ENCODE data around the gene GRIA2.
"Not testable (repeated sequence)": the region's sequence is repeated elsewhere in the genome, so short reads cannot be mapped to it uniquely, and the experiment has no call there.

The GRIA2 gene

DNA sequence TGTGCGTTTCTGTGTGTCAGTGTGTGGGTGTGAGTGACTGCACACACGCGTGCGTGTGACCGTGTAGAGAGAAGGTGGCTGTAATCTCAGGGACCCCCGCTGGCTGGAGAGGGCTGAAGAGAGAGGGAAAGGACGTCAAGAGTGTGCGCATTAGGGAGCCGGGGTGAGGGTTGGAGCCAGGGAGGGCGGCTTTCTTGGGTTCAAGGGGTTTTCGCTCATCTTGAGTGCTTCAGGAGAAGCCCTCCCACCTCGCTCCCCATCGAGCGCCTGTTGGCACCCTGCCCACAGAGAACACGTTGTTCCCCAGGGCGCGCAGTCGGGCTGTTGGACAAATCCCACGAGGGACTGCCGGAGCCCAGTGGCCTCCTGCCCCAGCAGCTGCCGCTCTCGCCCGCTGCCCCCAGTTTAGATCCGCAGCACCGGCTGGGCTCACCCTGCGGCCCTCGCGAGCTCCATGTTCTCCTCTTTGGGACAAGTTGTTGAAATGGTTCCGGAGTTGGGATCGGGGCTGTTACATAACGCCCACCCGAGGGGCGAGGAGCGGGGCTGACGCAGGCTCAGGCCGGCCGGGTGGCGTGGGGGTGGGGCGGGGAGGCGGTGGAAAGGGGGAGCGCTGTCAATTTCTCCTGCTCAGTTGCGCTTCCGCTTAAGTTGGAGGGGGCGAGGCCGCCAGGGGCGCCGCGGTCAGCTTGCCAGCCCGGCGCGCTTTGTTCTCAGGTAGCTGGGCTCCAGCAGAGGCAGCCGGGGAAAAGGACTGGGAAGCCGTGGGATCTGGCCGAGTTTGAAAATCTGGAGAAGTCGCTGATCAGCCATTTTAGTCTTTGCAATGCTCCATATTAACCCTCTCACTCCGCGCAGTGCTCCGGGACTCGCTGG, 1.6 kb downstream of the GRIA2 start:
- Histone ChIP-seq H3K36me3 (ENCODE audit: insufficient read depth, low read length) (no peaks in the 10 kb centered on the region), H3K4me3 (ENCODE audit: low read depth in 1 of 2, low read length in 2 of 2) (peak overlapping the region in 1 of 2 donors; percentile 20), H3K4me1 (ENCODE audit: insufficient read depth, low read length) (no peaks in the 10 kb centered on the region), H3K27me3 (ENCODE audit: control insufficient read depth in 1 of 2, insufficient read depth in 2 of 2, low read length in 2 of 2) (peaks cover 18 to 19% of the 10 kb centered on the region in 2 donors), H3K9ac (ENCODE audit: low read length) (no peak overlapping the region), H3K27ac (ENCODE audit: low read depth, low read length) (no peak overlapping the region), H3K9me3 (ENCODE audit: low read length) (no peaks in the 10 kb centered on the region)

DNA sequence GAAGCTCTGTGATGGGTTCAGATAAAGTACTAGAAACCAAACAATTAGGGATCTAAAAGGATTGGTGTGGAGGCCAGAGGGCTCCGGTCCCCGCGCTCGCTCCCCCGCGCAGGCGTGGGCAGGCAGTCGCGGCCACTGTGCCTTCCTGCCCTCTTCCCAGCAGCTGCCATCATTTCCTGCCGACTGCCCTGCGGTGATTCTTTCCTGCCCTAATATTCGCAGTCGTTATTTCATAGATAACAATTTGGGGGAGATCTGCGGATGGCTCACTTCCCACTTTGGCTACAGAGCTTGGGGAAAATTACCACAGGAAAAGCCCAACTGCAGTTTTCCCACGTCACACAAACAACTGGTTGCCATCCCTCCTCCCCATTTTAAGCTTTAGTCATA, 2.2 kb downstream of the GRIA2 start:
- Histone ChIP-seq H3K27me3 (ENCODE audit: control insufficient read depth in 1 of 2, insufficient read depth in 2 of 2, low read length in 2 of 2) (peaks cover 18 to 19% of the 10 kb centered on the region in 2 donors), H3K9me3 (ENCODE audit: low read length) (no peaks in the 10 kb centered on the region), H3K4me3 (ENCODE audit: low read depth in 1 of 2, low read length in 2 of 2) (peak overlapping the region in 1 of 2 donors; percentile 20), H3K27ac (ENCODE audit: low read depth, low read length) (no peak overlapping the region), H3K4me1 (ENCODE audit: insufficient read depth, low read length) (no peaks in the 10 kb centered on the region), H3K36me3 (ENCODE audit: insufficient read depth, low read length) (no peaks in the 10 kb centered on the region), H3K9ac (ENCODE audit: low read length) (no peak overlapping the region)

DNA sequence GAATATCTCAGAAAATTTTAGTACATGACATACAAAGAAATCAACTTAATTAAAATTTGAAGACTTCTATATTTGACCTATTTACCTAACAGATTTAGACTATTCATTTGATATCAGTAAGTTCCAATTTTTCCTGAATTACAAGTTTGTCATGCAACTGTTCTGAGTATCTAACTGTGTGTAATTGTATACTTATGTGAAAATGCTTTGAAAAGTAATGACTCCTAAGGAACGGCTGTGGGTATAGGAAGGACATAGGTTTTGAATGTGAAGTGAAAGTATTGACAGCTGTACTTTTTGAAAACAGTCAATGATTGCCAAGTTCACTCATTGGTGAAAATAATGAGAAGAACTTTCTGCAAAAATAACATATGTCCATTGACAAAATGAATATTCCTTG, 2.9 kb downstream of the GRIA2 start:
- Histone ChIP-seq H3K9ac (ENCODE audit: low read length) (no peak overlapping the region), H3K36me3 (ENCODE audit: insufficient read depth, low read length) (no peaks in the 10 kb centered on the region), H3K9me3 (ENCODE audit: low read length) (no peaks in the 10 kb centered on the region), H3K27me3 (ENCODE audit: control insufficient read depth in 1 of 2, insufficient read depth in 2 of 2, low read length in 2 of 2) (peaks cover 18 to 19% of the 10 kb centered on the region in 2 donors), H3K4me3 (ENCODE audit: low read depth in 1 of 2, low read length in 2 of 2) (no peak overlapping the region), H3K27ac (ENCODE audit: low read depth, low read length) (no peak overlapping the region), H3K4me1 (ENCODE audit: insufficient read depth, low read length) (no peaks in the 10 kb centered on the region)

DNA sequence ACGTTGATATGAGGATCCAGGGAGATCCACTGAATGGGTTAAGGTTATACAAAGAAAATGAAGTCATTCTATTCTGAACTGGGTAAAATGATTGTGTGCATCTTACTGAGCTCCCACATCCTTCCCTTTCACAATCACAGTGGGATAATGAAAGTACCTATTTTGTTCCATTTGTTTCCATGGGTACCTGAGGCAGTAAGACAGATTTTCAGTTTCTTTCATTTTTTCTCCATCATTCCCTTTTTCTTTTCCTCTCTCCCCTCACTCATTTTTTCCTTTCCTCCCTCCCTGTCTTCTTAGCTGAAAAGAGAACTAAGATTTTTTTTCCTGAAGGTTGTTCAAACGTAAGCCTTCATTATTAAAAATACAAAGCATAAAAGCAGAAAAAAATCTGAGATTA, 4.6 kb downstream of the GRIA2 start:
- H3K4me1 ChIP-seq (ENCODE audit: insufficient read depth, low read length), result no peaks in the 10 kb centered on the region
- no peaks in the 10 kb centered on the region for H3K36me3 ChIP-seq (ENCODE audit: insufficient read depth, low read length)
- no peaks in the 10 kb centered on the region for H3K9me3 ChIP-seq (ENCODE audit: low read length)
- no peak overlapping the region for H3K4me3 ChIP-seq (ENCODE audit: low read depth in 1 of 2, low read length in 2 of 2)
- H3K27ac ChIP-seq (ENCODE audit: low read depth, low read length), result no peak overlapping the region
- H3K9ac ChIP-seq (ENCODE audit: low read length), result no peak overlapping the region
- H3K27me3 ChIP-seq (ENCODE audit: control insufficient read depth in 1 of 2, insufficient read depth in 2 of 2, low read length in 2 of 2), result peaks cover 13 to 19% of the 10 kb centered on the region in 2 donors

DNA sequence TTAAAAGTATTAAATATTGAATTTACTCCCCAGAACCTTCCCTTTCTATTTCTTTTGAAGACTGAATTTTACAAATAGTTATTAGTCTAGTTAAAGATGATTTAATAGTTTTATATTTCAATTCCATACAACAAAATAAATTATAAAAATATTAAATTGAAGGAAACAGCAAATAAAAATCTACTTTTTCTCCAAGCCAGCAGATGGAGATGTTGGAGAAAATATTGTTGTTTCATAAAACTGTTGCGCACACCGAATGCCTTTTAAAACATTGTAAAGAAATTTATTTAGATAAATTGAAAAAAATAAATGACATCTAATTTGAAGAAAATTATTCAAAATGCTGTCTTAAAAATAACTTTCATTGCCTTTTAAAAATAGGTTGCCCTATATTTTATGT, 5.5 kb downstream of the GRIA2 start:
- peaks cover 7 to 19% of the 10 kb centered on the region in 2 donors for H3K27me3 ChIP-seq (ENCODE audit: control insufficient read depth in 1 of 2, insufficient read depth in 2 of 2, low read length in 2 of 2)
- H3K27ac ChIP-seq (ENCODE audit: low read depth, low read length), result no peak overlapping the region
- no peak overlapping the region for H3K4me3 ChIP-seq (ENCODE audit: low read depth in 1 of 2, low read length in 2 of 2)
- H3K4me1 ChIP-seq (ENCODE audit: insufficient read depth, low read length), result no peaks in the 10 kb centered on the region
- H3K9me3 ChIP-seq (ENCODE audit: low read length), result no peaks in the 10 kb centered on the region
- H3K36me3 ChIP-seq (ENCODE audit: insufficient read depth, low read length), result no peaks in the 10 kb centered on the region
- H3K9ac ChIP-seq (ENCODE audit: low read length), result no peak overlapping the region

DNA sequence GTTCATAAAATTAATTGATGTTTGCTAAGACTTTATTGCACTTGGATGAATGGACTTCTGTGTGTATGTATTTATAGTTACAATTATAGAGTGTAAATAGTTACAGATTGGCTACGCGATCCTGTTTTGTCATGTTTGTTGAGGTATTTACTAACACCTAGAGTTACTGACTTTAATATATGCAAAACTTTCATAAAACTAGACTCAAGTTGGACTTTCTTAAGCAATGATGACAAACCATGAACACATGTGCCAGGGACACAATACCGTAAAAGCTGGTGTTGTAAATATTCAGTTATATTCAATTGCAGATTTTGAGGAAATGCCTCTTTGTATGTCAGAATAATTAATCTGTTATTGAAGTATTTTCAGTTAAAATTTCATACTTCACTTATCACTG, 6.1 kb downstream of the GRIA2 start:
- H3K4me3 ChIP-seq (ENCODE audit: low read depth in 1 of 2, low read length in 2 of 2), result no peak overlapping the region
- H3K36me3 ChIP-seq (ENCODE audit: insufficient read depth, low read length), result no peaks in the 10 kb centered on the region
- no peaks in the 10 kb centered on the region for H3K9me3 ChIP-seq (ENCODE audit: low read length)
- H3K4me1 ChIP-seq (ENCODE audit: insufficient read depth, low read length), result no peaks in the 10 kb centered on the region
- H3K9ac ChIP-seq (ENCODE audit: low read length), result no peak overlapping the region
- peaks cover 1 to 14% of the 10 kb centered on the region in 2 donors for H3K27me3 ChIP-seq (ENCODE audit: control insufficient read depth in 1 of 2, insufficient read depth in 2 of 2, low read length in 2 of 2)
- H3K27ac ChIP-seq (ENCODE audit: low read depth, low read length), result no peak overlapping the region

DNA sequence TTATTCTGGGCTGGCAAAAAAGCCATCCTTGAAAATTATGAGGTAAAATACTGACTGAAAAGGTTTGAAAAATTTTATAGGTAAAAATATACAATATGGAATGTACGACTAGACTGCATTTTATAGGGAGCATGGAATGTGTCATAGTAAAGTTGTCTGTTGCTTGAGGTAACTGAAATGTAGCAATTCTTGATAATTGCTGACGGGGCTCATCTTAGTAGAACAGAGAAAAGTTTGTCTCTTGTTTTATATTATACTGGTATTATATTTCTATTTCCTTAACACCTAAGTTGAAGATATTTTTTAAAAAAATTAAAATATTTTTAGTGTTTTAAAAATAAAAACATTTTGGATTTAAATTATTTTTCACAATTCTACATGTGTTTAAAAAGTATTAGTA, 11.0 kb downstream of the GRIA2 start:
- no peaks in the 10 kb centered on the region for H3K4me1 ChIP-seq (ENCODE audit: insufficient read depth, low read length)
- H3K27me3 ChIP-seq (ENCODE audit: control insufficient read depth in 1 of 2, insufficient read depth in 2 of 2, low read length in 2 of 2), result no peaks in the 10 kb centered on the region
- no peaks in the 10 kb centered on the region for H3K9me3 ChIP-seq (ENCODE audit: low read length)
- H3K27ac ChIP-seq (ENCODE audit: low read depth, low read length), result no peak overlapping the region
- H3K36me3 ChIP-seq (ENCODE audit: insufficient read depth, low read length), result no peaks in the 10 kb centered on the region
- no peak overlapping the region for H3K9ac ChIP-seq (ENCODE audit: low read length)
- no peak overlapping the region for H3K4me3 ChIP-seq (ENCODE audit: low read depth in 1 of 2, low read length in 2 of 2)

DNA sequence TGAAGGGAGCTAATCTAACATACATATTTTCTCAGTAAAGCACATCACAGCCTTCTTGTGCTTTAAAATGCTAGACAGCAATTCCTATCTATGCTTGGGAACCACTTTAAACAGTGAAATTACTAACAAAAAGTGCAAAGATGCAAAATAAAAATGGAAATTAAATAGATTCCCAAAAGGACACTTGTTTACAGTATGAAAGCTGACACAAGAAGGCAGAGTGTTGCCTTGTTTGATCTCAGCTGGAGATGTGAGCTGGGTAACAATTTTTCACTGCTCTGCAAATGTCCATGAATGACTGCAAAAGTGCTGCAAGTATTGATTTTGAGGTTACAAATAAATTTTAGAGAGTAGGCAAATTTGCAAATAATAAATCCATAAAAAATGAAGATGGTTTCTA, 22.3 kb downstream of the GRIA2 start:
- no peaks in the 10 kb centered on the region for H3K27me3 ChIP-seq (ENCODE audit: control insufficient read depth in 1 of 2, insufficient read depth in 2 of 2, low read length in 2 of 2)
- H3K9ac ChIP-seq (ENCODE audit: low read length), result no peak overlapping the region
- no peaks in the 10 kb centered on the region for H3K9me3 ChIP-seq (ENCODE audit: low read length)
- H3K4me1 ChIP-seq (ENCODE audit: insufficient read depth, low read length), result no peaks in the 10 kb centered on the region
- no peak overlapping the region for H3K4me3 ChIP-seq (ENCODE audit: low read depth in 1 of 2, low read length in 2 of 2)
- no peaks in the 10 kb centered on the region for H3K36me3 ChIP-seq (ENCODE audit: insufficient read depth, low read length)
- no peak overlapping the region for H3K27ac ChIP-seq (ENCODE audit: low read depth, low read length)

DNA sequence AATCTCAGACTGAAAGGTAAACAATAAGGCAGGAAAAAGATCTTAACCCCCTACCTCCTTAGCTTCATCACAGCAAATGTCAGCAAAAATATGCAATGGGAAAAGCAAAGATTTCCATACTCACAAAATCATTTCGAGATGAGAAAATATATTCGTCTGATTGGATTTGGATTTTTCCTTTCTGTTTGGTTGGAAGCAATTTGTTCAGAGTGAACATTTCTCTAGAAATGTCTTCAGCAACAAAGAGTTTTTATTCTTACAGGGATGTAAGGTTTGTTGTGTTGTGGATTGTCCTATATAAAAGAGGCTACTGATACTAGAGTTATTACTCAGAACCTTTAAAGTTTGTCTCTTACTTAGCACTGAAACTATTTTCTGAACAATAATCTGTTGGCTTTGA, 23.8 kb downstream of the GRIA2 start:
- Histone ChIP-seq H3K9me3 (ENCODE audit: low read length) (no peaks in the 10 kb centered on the region), H3K27ac (ENCODE audit: low read depth, low read length) (no peak overlapping the region), H3K4me1 (ENCODE audit: insufficient read depth, low read length) (no peaks in the 10 kb centered on the region), H3K9ac (ENCODE audit: low read length) (no peak overlapping the region), H3K27me3 (ENCODE audit: control insufficient read depth in 1 of 2, insufficient read depth in 2 of 2, low read length in 2 of 2) (no peaks in the 10 kb centered on the region), H3K4me3 (ENCODE audit: low read depth in 1 of 2, low read length in 2 of 2) (no peak overlapping the region), H3K36me3 (ENCODE audit: insufficient read depth, low read length) (no peaks in the 10 kb centered on the region)

DNA sequence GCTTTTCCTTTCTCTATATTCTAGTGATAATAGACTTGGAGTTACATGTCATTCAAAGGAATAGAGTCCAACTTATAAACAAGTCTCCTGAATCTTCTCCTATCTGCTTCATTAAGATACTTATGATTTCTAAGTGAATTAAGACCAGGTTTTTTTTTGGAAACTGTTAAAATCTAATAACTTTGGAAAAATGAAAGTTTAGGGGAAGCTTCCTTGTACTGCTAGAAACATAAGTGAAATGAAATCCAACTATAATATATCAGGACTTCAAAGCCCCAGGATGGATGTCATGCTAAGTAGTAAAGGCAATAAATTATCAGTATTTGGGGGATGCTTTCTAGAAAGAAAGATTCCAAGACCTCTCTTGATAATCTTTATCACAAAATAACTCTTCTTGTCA, 24.8 kb downstream of the GRIA2 start:
- Histone ChIP-seq H3K9ac (ENCODE audit: low read length) (no peak overlapping the region), H3K27me3 (ENCODE audit: control insufficient read depth in 1 of 2, insufficient read depth in 2 of 2, low read length in 2 of 2) (no peaks in the 10 kb centered on the region), H3K9me3 (ENCODE audit: low read length) (no peaks in the 10 kb centered on the region), H3K27ac (ENCODE audit: low read depth, low read length) (no peak overlapping the region), H3K36me3 (ENCODE audit: insufficient read depth, low read length) (no peaks in the 10 kb centered on the region), H3K4me3 (ENCODE audit: low read depth in 1 of 2, low read length in 2 of 2) (no peak overlapping the region), H3K4me1 (ENCODE audit: insufficient read depth, low read length) (no peaks in the 10 kb centered on the region)

DNA sequence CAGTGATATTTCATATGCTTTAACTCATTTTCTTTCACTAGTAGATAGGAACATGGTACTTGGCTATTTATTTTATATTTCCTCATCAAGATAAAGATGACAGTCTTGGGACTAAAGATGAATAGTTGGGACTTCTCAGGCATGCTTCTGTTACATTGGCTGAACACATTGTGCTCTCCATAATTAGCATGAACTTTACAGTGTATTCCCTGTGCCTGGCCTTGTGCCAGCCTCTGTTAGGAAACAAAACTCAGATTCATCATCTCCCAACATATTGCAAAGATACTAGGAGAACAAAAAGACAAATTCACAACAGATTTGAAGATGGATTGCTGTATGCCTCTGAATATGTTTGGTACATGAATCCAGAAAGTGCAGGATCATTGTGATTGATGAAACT, 26.4 kb downstream of the GRIA2 start:
- no peak overlapping the region for H3K27ac ChIP-seq (ENCODE audit: low read depth, low read length)
- H3K4me3 ChIP-seq (ENCODE audit: low read depth in 1 of 2, low read length in 2 of 2), result no peak overlapping the region

DNA sequence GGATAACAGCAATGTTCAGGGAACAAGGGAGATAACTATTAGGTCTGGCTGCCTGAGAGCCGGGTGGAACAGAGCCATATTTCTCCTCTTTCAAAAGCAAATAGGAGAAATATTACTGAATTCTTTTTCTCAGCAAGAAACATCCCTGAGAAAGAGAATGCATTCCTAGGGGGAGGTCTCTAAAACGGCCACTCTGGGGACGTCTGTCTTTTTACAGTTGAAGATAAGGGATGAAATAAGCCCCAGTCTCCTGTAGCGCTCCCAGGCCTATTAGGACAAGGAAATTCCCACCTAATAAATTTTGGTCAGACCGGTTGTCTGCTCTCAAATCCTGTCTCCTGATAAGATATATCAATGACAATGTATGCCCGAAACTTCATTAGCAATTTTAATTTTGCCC, 37.6 kb downstream of the GRIA2 start:
- H3K4me1 ChIP-seq (ENCODE audit: insufficient read depth, low read length); H3K4me3 ChIP-seq (ENCODE audit: low read depth in 1 of 2, low read length in 2 of 2); H3K36me3 ChIP-seq (ENCODE audit: insufficient read depth, low read length); H3K27me3 ChIP-seq (ENCODE audit: control insufficient read depth in 1 of 2, insufficient read depth in 2 of 2, low read length in 2 of 2); H3K9ac ChIP-seq (ENCODE audit: low read length); H3K9me3 ChIP-seq (ENCODE audit: low read length); H3K27ac ChIP-seq (ENCODE audit: low read depth, low read length): not testable (repeated sequence)

More for the DNA sequence above, 26.4 kb downstream of the GRIA2 start:
- Histone ChIP-seq H3K36me3 (ENCODE audit: insufficient read depth, low read length) (no peaks in the 10 kb centered on the region), H3K4me1 (ENCODE audit: insufficient read depth, low read length) (no peaks in the 10 kb centered on the region), H3K9me3 (ENCODE audit: low read length) (no peaks in the 10 kb centered on the region), H3K27me3 (ENCODE audit: control insufficient read depth in 1 of 2, insufficient read depth in 2 of 2, low read length in 2 of 2) (no peaks in the 10 kb centered on the region), H3K9ac (ENCODE audit: low read length) (no peak overlapping the region)
